GM19372 (cell line): ENCODE measurements around the gene SLC2A9.
A peak's percentile ranks its signal among the peaks of the same experiment; 100 is the strongest.
"Not testable (repeated sequence)": the region's sequence is repeated elsewhere in the genome, so short reads cannot be mapped to it uniquely, and the experiment has no call there.

Source experiments
- ATAC-seq: cut with Tn5 transposase; IDR thresholded peaks from one replicate; pipeline ENCODE4 v1.9.1; 2021; ENCODE audit warnings: mild to moderate bottlenecking, low read depth, moderate library complexity; ENCODE audit not compliant: unreplicated experiment

SLC2A9 gene

DNA sequence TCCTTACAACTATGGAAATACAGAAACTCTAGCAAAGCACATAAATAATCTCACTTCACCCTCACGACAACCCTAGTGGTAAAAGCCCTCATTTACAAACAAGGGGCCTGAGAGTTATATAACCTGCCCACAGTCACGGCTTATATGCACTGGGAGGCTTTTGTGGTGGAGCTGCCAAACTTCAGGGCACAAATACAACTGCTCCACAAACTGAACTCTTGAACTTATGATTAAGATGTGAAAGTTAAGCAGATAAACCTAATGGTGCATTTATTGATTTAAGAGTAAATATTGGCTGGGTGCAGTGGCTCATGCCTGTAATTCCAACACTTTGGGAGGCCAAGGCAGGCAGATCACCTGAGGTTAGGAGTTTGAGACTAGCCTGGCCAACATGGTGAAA, 19.0 kb downstream of the SLC2A9 start:
- no peak for ATAC-seq

DNA sequence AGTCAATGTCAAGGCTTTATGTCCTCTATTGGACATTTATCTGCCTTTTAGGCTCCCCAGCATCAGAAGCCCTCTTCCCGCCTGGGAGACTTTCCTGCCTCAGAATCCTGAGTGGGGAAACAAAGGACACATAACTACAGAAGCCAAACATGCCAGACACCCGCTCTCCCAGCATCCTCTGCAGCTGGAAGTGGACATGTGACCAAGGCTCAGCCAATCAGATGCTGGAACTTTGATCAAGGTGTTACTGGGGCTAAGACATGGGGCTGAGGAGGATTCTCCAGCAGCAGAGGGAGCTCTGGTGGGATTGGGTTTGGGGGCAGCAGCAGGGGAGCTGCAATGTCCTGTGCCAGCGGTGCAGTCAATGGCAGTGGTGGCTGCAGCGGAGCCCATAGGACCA, 19.5 kb downstream of the SLC2A9 start:
- no peak for ATAC-seq

DNA sequence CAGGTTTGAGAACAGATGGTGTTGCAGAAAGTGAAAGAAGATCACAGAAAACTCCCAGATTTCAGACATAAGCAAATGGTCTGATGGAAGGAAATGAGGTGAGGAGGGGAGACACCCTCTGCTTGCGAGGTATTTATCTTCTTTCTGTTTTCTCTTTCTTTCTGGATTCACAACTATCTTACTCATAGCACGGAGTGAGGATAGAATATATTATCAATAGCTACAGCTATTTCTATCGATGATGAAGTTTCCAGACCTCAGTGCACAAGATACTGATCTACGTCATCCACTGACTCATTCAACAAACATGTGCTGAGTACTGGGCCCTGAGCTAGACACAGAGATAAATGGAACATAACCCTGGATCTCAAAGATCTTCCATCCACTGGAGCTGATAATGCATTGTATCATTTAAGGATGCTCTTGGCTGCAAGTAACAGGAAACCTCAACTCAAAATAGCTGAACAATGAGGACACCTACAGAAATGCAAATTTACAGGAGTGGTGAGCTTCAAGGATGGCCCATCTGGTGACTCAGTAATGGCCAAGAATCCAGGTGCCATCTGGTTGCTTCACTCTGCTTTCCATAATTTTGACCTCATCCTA, 21.2 kb downstream of the SLC2A9 start:
- ATAC-seq: peak; percentile 67

DNA sequence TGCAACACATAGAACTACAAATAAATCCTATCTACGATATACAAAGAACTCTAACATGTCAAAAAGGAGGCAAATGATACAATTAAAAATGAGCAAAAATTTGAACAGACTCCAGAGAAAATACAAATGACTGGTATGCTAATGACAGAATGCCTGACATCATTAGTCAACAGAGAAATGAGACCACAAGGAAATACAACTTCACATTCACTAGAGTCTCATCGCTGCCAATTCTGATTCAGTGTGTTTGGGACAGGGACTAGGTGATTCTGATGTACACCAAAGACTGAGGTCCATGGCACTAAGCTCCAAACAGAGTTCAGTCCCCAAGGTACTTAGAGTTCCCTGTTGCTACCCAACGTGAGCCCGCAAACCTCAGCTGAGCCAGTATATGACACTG, 23.4 kb downstream of the SLC2A9 start:
- no peak for ATAC-seq

DNA sequence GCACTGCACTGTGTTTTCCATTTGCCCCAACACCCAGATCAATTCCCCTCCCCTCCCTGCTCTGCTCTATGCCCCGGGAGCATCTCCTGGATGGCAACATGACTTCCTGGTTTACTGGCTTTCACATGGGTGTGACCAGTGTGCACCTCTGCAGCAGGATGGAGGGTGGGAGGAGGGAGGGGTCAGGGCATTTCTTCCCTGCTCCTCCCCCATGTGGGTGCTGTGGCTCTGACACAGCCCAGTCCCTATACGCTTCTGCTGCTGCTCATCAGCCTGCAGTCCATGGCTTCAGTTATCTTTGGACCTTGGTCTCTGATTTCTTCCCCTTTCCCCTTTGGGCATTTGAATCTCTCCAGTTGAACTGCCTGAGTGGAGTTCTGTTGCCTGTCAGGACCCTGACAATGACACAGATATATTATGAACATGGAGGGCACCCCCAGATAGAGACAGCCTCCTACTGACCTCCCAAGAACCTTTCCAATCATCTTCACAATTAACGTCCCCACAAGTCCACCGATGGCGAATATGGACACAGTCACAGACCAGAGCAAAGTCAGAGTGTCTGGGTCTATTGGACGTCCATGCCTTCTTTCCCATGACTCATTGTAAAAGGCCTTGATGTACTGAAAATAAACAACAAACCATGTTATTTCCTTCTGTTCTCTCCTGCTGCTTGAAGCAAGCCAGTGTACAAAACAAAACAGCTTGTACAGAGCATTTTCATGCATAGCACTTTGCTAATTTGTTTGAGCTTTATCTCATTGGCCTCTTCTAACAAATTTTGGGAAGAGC, 24.8 kb downstream of the SLC2A9 start:
- no peak for ATAC-seq

DNA sequence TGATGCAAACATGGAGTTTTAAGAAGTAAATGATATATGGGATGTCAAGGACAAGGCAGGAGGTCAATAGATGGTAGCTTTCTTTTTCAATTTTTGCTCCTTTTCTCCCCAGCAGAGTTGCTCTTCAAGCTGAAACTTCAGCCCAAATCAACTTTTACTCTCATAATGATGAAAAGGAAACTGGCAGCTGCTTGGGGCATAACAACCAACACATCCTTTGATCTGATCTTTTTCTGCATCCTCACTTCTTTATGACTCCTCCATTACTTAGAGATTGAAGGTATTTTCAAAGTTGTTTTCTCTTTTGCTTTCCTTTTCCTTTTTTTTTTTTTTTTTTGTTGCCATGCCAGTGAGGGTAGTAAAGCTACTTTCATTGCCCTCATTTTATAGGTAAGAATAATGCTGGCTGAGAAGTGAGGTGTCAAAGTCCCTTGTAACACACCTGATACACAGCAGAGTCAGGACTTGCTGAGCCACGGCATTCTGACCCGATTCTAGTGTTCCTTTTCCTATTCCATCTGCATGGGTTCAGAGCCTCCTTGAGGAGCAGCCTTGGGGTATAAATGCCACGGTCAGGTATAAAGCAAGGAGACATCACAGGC, 26.9 kb downstream of the SLC2A9 start:
- ATAC-seq: peak; percentile 62

DNA sequence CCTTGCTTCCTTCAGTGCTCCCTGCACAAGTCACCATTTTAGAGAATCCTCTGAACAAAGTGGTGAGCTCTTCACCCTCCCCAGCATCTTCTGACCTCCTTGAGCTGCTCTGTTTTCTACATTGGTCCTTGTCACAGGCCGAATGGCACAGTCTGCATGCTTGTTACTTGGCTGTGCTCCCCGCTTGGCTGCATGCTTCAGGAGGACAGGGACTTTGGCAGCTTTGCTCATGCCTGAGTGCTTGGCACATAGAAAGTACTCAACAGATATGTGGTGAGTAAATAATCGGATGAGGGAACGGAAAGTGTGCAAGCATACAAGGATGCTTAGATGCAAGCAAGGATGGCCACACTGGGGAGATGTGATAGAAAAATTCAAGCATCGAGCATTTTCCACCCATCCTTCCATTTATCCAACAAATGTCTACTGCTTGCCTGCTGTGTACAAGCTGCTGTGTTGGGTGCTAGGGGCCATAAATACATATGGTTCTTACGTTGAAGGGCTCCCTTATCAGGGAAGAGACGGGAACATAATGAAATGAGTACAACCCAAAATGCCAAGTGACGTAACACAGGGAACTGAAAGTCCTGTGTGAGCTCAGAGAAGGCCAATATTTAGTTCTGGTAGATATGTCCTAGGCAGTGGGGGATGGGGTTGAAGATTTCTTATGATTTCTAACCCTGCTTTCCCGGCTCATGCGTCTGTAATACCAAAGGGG, 31.2 kb downstream of the SLC2A9 start:
- no peak for ATAC-seq

DNA sequence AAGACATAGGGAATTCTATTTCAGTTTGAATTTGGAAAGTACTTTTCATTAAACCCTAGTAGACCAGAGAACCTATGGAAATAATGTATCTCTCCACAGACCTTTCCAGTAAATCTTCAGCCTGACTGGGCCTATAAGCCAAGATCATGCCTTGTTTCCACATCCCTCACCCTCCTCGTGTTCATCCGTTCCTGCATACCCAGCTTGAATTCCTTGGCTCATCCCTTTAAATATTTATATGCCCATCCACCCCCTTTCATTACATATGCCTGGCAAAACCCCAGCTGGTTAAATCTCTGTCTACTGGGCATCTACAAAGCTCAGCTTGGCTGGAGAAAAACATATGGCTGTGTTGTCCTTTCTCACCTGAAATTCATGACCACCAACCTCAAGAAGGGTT, 32.4 kb downstream of the SLC2A9 start:
- ATAC-seq: no peak

DNA sequence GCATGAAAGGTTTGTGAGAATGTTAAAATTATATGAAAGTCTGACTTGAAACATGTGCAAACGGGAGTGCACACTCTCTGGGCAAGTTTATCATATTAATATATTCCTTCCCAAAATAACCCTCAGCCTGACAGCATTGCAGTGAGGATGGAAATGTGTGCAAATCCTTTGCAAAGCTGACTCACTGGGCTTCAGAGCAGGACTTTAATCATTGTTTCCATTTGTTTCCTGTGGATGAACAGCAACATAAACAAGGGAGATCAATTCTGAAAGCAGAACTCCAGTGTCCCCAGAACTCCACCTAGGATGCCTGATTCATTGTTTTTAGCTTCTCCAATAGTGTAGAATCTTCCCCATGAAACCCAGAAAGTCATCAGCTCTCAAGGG, 32.9 kb downstream of the SLC2A9 start:
- no peak for ATAC-seq

DNA sequence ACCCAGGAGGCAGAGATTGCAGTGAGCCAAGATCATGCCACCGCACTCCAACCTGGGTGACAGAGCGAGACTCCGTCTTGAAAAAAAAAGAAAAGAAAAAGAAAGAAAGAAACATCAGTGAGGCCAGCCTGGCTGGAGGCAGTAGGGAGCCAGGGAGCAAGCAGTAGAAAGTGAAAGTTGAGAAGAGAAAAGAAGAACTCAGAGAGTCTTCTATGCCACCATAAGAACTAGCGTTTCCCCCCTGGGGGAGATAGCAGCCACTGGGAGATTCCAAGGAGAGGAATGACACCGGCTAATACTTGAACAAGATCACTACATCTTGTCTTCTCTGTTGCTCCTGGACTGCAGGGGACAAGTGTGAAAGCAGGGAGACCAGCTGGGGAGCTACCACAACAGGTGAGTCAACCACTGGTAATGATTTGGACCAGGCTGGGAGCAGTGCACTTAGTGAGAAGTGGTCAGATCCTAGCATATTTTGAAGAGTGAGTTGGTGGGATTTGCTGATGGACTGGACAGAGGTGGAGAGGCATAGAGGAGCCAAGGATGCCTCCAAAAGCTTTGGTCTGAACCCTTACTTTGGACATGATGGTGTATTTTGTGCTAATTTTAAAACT, 33.4 kb downstream of the SLC2A9 start:
- peak; percentile 51 for ATAC-seq

DNA sequence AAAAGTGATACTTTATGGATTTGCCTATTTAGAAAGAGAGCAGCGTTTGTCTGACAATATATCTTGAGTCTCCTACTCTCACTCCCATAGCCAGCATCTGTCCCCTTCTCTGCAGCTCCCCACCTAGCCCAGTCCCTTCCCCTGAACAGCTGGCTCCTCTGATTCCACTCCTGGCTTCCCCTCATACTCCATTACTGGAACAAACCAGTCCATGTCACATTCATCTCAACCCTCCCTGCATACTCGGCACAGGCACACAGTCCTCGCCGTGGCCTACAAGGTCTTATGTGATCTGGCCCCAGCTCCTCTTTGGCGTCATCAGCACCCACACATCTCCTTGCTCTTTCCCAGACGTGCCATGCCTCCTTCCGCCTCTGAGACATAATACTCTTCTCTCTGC, 36.7 kb downstream of the SLC2A9 start:
- ATAC-seq: no peak

DNA sequence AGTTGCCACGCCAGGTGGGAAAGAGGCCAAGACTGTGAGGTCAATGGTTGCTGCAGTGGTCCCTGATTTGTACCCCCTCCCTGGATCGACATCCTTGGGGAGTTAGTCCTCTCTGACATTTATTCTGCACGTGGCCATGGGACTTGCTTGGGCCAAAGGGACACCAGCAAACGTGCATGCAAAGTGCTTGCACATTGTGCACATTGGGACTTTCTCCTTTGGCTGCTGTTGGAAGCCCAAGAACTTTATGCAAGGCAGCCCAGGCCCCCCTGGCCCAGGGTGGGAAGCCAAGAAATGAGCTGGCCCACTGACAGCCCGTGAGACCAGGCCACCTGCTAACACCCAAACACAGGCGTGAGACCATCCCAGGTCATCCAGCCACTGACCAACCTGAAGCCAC, 38.1 kb downstream of the SLC2A9 start:
- no peak for ATAC-seq

DNA sequence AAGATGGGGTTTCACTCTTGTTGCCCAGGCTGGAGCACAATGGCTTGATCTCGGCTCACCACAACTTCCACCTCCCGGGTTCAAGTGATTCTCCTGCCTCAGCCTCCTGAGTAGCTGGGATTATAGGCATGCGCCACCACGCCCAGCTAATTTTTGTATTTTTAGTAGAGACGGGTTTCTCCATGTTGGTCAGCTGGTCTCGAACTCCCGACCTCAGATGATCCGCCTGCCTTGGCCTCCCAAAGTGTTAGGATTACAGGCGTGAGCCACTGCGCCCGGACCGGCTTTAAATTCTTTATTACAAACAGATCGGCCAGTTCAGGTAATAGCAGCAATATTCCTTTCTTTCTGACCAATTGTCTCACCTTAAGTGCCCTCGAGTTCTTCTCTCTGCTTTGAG, 39.4 kb downstream of the SLC2A9 start:
- not testable (repeated sequence) for ATAC-seq

DNA sequence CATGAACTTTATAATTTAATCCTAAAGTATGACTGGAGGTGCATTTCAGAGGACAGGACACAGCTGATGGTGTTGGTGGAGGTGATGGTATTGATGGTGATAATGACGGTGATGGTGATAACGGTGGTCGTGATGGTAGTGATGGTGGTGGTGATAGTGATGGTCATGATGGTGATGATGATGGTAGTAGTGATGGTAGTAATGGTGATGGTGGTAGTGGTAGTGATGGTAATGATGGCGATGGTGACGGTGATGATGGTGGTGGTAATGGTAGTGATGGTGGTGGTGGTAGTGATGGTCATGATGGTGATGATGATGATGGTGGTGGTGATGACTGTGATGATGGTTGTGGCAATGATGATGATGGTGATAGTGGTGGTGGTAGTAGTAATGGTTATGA, 40.4 kb downstream of the SLC2A9 start:
- no peak for ATAC-seq

DNA sequence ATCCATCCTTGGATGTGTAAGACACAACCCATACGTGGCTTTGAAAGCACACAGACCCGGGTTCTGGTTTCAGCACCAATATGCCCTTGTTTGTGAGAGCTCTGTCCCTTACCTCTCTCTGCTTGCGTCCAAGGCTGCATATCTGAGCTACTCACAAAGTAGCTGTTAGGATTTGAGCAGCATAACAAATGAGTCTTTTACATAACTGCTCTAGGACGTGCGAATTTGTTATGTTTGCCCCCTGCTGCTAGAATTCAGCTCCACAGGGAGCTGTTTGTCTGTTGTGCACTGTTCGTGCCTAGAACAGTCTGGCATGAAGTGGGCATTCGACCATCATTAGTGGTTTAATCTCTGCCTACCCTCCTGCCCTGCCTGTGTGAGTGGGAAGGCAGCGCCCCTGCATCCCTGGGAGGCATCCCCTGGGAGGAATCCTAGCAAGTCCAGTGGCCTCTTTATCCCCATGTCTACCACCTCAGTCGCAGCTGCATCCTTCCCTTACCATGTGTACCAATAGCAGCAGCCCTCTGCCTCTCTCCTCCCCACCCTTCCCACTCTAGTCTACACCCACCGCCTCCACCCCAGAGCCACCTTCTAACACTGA, 42.1 kb downstream of the SLC2A9 start:
- ATAC-seq: no peak

DNA sequence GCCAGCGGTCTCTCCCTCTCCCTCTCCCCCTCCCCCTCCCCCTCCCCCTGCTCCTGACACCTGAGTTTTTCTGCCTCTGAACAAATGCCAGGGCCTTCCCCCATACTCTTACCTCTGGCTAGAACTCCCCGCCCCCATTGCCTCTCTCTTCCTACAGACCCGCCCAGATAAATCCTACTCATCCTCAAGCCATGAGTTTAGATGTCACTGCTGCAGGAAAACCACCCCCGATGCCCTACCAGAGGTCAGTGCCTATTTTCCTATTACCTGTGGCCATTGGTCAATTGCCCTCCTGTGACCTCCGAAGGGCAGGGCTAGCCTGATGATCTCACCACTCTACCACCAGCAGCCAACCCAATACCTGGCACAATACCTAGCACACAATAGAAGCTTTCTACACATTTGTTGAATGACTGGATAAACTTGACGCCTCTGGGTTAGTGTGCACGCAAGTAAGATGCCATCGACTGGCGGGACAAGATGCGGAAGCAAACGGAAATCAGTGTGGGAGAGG, 43.7 kb downstream of the SLC2A9 start:
- no peak for ATAC-seq

DNA sequence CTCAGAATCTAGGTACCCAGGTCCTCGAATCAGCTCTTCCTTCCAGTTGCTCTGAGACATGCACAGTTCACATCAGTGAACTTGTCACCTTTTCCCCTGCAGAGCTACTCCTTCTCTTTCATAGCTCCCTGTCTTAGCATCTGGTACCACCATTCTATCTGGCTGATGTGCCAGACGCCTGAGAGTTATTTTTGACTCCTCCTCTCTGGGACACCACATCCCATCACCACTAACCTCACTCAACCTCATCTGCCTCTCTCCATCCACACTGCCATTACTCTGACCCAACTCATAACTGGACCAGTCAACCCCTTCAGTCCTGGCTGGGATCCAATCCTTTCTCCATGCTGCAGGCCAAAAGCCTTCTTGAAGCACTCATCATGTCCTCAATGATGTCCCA, 44.5 kb downstream of the SLC2A9 start:
- no peak for ATAC-seq

DNA sequence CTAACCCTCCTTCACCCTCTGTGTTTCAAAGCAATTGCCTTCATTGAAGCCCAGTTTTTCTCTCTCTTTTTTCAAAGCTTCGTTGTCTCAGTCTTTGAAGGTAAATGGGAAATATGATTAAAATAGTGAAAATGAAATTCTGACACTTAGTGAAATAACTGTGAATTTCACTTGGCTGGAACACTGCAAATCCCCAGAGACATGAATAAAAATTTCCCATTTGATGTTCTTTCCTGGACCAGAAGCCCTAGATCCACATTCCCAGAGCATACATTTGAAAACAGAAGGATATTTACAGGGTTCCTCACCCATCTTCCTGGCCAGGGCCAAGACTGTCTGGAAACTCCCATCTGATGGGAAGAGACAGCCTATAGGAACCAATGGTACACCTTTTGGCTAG, 45.0 kb downstream of the SLC2A9 start:
- ATAC-seq: no peak

DNA sequence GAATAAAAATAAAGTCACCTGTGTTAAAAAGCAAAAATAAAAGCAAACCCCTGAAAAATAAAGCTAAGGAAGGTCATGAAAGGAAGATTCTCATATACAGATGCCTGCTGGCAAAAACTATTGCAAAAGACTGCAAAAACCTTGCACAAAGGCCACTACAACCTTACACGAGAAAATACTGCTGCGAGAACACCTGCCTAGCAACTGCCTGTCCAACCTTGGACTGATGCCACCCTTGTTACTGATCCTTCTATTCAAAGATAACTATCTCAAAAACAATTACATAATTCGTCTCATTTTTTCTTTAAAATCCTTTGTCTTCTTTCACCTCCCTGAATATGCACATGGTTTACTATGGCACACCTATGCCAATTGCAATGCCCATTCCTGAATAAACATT, 49.6 kb downstream of the SLC2A9 start:
- ATAC-seq: no peak

DNA sequence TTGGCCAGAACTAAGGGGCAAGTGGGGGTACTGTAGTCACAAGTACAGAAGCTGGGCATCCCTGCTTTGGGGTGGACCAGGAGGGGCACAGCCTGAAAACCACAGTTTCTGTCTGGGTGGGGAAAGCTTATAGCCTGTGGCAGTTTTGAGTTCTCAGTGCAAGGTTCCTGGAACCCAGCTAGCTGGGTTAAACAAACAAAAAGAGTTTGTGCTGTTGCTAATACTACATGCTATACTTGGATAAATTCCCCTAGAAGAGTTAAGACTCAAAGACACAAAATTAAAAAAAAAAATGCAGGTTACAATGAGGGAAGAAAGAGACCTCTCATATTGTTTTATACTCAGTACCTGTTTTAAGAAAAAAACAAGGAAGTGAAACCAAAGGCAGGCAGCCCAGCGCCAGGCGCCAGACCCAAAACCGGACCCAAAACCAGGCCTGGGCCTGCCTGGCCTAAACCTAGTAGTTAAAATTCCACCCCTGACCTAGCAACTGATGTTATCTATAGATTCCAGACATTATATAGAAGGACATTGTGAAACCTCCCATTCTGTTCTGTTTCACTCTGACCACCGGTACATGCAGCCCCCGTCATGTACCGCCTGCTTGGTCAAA, 50.8 kb downstream of the SLC2A9 start:
- ATAC-seq: peak; percentile 72
